Measurements from ENCODE around the gene FBXO3. TPM values are rescaled to one million over a fixed set of nuclear protein-coding genes. Genes with fewer than 3 reads are reported as not detected.
"Not testable (repeated sequence)": the region's sequence is repeated elsewhere in the genome, so short reads cannot be mapped to it uniquely, and the experiment has no call there.

Gene FBXO3
- total RNA-seq, 1 donor = 30.7 TPM

DNA sequence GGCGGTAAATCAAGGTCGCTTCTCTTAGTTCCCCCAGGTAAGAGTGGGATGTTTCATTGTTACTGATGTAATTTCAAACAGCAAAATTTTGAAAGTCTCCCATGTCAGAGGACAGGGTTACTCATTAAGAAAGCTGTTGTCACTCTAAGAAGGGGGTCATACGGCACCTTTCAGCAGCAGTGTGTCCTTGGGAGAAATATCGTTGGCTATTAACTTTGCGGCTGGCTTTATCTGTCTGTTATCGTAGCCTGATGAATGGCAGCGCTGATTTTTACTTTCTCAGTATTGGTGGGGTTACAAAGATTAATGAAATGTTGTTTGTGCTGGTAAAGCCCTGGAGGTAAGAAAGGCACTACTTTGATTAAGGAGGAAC lies 27.5 kb upstream of the FBXO3 start:
- TF ChIP-seq, protein P1, sequence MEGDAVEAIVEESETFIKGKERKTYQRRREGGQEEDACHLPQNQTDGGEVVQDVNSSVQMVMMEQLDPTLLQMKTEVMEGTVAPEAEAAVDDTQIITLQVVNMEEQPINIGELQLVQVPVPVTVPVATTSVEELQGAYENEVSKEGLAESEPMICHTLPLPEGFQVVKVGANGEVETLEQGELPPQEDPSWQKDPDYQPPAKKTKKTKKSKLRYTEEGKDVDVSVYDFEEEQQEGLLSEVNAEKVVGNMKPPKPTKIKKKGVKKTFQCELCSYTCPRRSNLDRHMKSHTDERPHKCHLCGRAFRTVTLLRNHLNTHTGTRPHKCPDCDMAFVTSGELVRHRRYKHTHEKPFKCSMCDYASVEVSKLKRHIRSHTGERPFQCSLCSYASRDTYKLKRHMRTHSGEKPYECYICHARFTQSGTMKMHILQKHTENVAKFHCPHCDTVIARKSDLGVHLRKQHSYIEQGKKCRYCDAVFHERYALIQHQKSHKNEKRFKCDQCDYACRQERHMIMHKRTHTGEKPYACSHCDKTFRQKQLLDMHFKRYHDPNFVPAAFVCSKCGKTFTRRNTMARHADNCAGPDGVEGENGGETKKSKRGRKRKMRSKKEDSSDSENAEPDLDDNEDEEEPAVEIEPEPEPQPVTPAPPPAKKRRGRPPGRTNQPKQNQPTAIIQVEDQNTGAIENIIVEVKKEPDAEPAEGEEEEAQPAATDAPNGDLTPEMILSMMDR (IDR thresholded peaks at IDR 0.05; ENCODE audit: insufficient read depth, low read depth, low read length) = no peak

DNA sequence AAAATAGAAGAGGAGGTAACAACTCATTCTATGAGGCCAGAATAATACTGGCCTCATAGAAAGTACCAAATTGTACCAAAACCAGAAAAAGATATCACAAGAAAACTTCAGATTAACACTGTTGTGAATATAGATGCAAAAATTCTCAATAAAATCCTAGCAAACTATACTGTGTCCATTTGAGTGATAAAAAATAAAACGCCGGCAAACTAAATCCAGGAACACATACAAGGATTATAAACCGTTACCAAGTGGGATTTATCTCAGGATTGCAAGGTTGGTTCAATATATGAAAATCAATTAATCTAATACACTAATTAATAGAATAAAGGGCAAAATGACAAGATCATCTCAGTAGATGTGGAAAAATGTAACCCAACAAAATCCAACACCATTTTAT lies 23.6 kb upstream of the FBXO3 start:
- H3K4me3 ChIP-seq (ENCODE audit: low read depth, low read length) = no peak overlapping the region
- no peak for DNase-seq (ENCODE audit: low read depth)
- TF ChIP-seq, protein P1 (IDR thresholded peaks at IDR 0.05; ENCODE audit: insufficient read depth, low read depth, low read length) = no peak

More for the DNA sequence above, 27.5 kb upstream of the FBXO3 start:
- no peak overlapping the region for H3K4me3 ChIP-seq (ENCODE audit: low read depth, low read length)
- no peak for DNase-seq (ENCODE audit: low read depth)

DNA sequence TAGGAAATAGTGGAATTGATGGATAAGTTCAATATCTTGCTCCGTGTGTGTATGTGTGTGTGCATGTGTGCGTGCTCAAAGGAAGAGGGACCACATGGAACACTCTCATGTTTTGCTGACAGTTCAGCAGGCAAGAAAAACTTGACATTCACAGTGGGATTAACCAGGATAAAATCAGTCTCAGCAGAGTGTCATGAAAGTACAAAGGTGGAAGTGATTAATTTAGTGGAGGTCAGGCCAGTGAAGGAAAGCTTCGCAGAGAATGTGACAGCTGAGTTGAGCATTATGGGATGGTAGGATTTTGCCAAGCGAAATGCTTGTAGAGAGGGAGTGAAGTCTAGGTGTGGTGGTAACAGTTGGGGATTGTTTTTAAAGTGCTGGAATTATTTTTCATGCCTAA lies 15.7 kb upstream of the FBXO3 start:
- no peak overlapping the region for H3K4me3 ChIP-seq (ENCODE audit: low read depth, low read length)
- TF ChIP-seq, protein P1 (IDR thresholded peaks at IDR 0.05; ENCODE audit: insufficient read depth, low read depth, low read length) = no peak
- no peak for DNase-seq (ENCODE audit: low read depth)

DNA sequence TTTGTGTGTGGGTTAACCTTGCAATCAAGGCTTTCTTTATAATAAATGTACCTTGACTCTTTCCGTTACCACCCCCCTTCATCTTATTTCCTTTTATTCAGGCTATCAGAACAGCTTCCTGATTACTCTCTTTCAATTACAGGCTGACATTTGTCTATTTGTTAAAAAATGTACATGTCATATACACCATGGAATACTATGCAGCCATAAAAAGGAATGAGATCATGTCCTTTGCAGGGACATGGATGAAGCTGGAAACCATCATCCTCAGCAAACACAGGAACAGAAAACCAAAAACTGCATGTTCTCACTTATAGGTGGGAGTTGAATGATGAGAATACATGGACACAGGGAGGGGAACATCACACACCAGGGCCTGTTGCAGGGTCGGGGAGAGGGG lies 13.8 kb upstream of the FBXO3 start:
- not testable (repeated sequence) for H3K4me3 ChIP-seq (ENCODE audit: low read depth, low read length); DNase-seq (ENCODE audit: low read depth)

DNA sequence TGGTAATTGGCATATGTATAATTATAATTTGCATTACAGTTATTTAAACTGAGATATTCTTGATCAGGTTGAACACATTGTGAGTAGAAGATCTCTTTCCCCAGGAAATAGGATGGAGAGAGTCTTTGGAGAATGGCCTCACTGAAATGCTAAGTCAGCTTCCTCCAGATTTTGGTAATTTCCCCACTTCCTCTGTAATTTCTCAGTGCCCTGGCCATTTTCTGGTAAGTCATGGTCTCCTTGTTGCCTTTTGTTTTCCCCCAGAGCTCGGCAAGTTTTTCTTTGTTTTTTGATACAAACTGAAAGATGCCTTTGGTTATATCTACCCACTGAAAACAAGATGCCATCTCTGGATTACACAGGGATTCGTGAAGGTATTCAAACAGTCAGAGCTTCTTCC lies 12.8 kb upstream of the FBXO3 start:
- no peak for DNase-seq (ENCODE audit: low read depth)
- no peak overlapping the region for H3K4me3 ChIP-seq (ENCODE audit: low read depth, low read length)
- TF ChIP-seq, protein P1 (IDR thresholded peaks at IDR 0.05; ENCODE audit: insufficient read depth, low read depth, low read length) = no peak

DNA sequence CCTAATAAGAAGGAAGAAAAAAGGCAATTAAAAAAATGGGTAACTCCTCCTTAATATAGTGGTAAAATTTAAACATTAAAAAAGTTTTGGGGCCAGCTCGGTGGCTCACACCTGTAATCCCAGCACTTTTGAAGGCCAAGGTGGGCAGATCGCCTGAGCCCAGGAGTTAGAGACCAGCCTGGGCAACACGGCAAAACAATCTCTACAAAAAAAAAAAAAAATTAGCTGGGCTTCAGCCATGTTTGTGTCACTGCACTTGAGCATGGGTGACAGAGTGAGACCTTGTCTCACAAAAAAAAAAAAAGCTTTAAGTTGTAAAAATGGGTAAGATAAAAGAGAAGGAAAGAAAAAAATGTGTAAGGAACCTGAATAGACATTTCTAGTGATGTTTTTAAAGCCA lies 11.3 kb upstream of the FBXO3 start:
- DNase-seq (ENCODE audit: low read depth) = no peak

DNA sequence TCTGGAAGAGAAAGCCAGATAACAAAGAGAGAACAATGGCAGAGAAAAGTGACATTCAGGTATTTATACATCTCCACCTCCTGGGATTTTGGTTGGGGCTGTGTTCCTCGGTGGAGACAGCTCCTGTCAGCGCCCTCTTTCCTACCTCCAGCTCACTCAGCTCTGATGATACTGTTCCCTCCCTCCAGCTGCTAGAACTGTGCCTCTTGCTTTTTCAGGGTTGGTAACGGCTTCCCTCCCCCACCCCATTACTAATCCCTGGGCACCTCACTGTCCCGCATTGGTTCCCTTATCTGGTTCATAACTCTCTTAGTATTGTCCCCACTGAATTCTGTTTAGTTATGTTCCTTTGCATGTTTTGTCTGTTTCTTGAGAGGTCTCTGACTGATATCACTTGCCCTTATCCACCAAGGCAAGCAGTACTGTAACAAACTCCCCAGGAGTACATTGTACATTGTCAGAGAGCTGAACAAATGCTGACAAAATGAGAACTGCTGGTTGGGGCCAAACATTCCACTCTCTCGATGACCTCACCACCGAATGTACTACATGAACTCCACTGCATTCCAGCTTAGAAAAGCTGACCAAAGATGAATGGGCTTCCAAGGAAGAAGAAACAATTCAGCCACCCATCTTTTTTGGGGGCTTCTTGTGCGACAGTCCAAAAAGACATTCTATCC lies 5.7 kb upstream of the FBXO3 start:
- H3K4me3 ChIP-seq (ENCODE audit: low read depth, low read length) = no peak overlapping the region
- TF ChIP-seq, protein P1 (IDR thresholded peaks at IDR 0.05; ENCODE audit: insufficient read depth, low read depth, low read length) = no peak
- DNase-seq (ENCODE audit: low read depth) = peak; percentile 34

More for the DNA sequence above, 11.3 kb upstream of the FBXO3 start:
- TF ChIP-seq, protein P1 (IDR thresholded peaks at IDR 0.05; ENCODE audit: insufficient read depth, low read depth, low read length) = no peak
- no peak overlapping the region for H3K4me3 ChIP-seq (ENCODE audit: low read depth, low read length)

All from fibroblast of villous mesenchyme (primary cell).